GM21526 (cell line): ENCODE data around the gene TPK1.
A peak's percentile ranks its signal among the peaks of the same experiment; 100 is the strongest.
"Not testable (repeated sequence)": the region's sequence is repeated elsewhere in the genome, so short reads cannot be mapped to it uniquely, and the experiment has no call there.

Experiments
- ATAC-seq: cut with Tn5 transposase; IDR thresholded peaks from one replicate; pipeline ENCODE4 v1.9.1; 2021; ENCODE audit warnings: moderate library complexity; ENCODE audit not compliant: unreplicated experiment, low FRiP score

The TPK1 gene

DNA sequence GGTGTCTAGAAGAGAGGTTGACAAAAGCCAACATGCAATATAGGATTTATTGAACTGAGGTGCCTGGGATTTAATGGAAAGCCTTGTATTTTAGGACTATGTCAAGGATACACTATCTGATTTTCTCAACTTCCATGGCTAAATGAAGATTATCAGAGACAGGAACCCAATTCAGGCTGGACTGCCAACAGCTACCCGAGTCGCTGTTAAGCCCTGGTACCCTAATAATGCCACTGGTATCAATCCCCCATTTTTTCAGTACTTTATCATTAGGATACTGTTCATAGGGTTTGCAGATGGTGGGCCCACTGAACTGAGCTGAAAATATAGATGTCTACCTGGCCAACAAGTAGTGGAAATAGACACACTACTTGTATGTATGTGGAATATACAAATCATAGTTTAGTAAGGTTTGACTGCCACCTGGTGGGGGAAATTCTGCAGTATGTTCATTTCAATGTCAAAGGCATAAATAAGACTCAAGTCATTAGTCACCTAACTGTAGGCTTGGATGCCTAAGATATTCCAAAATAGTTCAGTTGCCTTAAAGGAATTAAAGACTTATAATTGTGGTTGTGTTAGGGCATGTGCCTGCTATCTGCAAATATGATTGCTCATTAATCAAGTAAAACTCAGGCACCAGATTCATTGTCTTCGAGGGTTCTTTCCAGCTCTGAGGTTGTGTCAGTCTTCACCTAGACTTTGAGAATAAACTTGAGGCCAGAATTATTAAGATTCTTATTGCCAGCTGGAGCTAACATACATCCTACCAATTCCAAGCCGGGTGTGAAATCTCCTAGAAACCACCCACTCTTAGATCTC is 398.3 kb downstream of the TPK1 start:
- peak; percentile 68 for ATAC-seq

DNA sequence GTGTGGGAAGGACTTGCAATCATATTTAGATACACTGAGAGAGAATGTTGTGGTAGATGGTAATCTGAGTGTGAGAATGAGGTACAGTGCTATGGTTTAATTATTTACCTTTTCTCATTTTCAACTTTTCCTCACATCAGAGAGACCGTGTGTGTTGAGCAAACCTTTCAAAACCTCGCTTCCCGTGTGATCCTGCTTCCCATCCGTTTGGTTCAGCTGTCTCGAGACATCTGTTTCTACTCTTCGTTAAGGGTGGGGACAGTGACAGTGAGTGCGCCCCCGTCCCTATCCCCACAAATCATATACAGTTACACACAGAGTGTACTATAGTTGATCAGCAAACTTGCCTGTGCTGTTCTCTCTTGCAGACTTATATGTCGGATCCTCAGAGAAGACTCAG is 399.4 kb downstream of the TPK1 start:
- no peak for ATAC-seq

- ATAC-seq, result no peak
Observed at GRCh38 chr7:144428431-144428830, 407.4 kb downstream of the TPK1 start.

GRCh38 chr7:144427539-144427938 is 408.3 kb downstream of the TPK1 start:
- ATAC-seq, result not testable (repeated sequence)

- ATAC-seq, result not testable (repeated sequence)
Observed at GRCh38 chr7:144418931-144419330, 416.9 kb downstream of the TPK1 start.

DNA sequence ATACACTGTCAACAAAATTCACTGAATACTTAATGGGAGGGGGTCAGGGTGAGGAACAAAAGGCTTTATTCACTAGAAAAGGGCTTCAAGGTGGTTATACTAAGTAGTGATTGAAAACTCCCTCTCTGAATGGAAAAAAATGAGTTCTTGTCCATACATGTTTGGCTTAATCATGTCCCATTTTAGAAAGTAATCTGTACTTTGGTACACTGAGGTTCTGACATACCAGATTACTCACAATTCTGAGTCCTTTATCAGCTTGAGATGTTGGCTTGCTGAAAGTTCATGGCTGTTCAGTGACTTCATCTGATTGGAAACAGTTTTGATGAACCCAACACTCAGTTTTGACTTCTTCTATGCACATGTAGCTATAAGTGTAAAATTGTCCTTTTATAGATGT is 419.5 kb downstream of the TPK1 start:
- ATAC-seq, result no peak

GRCh38 chr7:144415858-144416257 is 420.0 kb downstream of the TPK1 start:
- no peak for ATAC-seq

- ATAC-seq, result no peak
Observed at GRCh38 chr7:144414815-144415214, 421.0 kb downstream of the TPK1 start.

- ATAC-seq, result no peak
Observed at GRCh38 chr7:144410441-144410840, 425.4 kb downstream of the TPK1 start.

DNA sequence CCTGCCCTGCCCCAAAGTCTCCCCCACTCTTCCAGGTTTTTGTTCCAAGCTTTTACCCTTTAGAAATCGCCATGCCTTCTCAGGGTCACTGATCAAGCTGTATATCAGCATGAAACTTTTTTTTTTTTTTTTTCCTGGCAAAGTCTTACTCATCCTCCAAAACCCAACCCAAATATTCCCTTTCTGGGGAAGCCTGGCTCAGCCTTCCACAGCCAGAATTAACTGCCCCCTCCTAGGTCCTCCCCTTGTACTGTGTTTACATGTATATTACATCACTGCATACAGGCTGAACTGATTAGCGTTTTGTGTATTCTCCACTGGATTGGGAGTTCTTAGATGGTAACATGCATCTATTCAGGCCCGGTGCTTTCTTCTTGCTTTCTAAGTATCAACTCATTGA is 427.7 kb downstream of the TPK1 start:
- ATAC-seq, result no peak

- no peak for ATAC-seq
Observed at GRCh38 chr7:144407266-144407931, 428.5 kb downstream of the TPK1 start.

GRCh38 chr7:144404946-144405345 is 430.9 kb downstream of the TPK1 start:
- ATAC-seq, result no peak

DNA sequence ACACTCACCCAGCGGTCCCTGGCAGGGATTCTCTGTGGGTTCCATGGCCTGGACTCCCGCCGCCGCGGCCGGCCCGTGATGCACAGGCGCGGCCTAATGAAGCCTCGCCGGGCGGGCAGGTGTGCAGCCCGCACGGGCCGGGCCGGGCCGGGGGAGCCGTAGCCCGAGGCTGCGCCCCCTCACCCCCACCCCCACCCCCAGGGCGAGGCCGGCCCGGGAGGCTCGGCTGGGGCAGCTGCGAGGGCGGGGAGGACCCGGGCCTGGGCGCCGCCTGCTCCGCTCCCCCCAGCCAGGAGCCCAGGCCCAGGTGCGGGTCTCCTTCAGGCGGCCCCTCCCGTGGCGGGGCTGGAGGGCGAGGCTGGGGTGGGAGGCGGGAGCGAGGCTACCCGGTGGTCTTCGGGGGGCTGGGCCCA is 432.2 kb downstream of the TPK1 start, which contains the start of gene NOBOX:
Gene NOBOX, minus strand, starts transcription at position 45 of the 413 bp plus-strand sequence.
- no peak for ATAC-seq

GRCh38 chr7:144403102-144403501 is 432.8 kb downstream of the TPK1 start:
- ATAC-seq, result no peak
